Endothelial cell of umbilical vein (primary cell): Measurements from ENCODE around the gene BTLA.

Experiments
- CTCF ChIP-seq, 2 donors: IDR thresholded peaks; 1 replicate in 1 of 2; 2 replicates in 1 of 2; pipeline ENCODE4 v1.5.1; 2011; ENCODE audit warnings: low read length in 2 of 2, mild to moderate bottlenecking in 2 of 2, moderate library complexity in 2 of 2, control low read depth in 1 of 2, inconsistent platforms in 1 of 2, low read depth in 1 of 2; ENCODE audit not compliant: insufficient read depth in 1 of 2; ENCODE audit errors: extremely low read depth in 1 of 2
- GATA2 ChIP-seq: IDR thresholded peaks from 2 replicates; pipeline ENCODE4 v1.7.0; 2011; ENCODE audit warnings: low read depth, mild to moderate bottlenecking, moderate library complexity, mixed read lengths, low read length; ENCODE audit not compliant: insufficient read length, insufficient read depth
- JUN ChIP-seq: IDR thresholded peaks from 2 replicates; pipeline ENCODE4 v1.6.1; 2011; ENCODE audit warnings: borderline replicate concordance, low read depth; ENCODE audit not compliant: insufficient read length, insufficient read depth
- POLR2A ChIP-seq: IDR thresholded peaks from 2 replicates; pipeline ENCODE4 v1.6.1; 2012; ENCODE audit warnings: low read depth, mild to moderate bottlenecking, control low read depth, low read length
- POLR2AphosphoS5 ChIP-seq: IDR thresholded peaks from 2 replicates; pipeline ENCODE4 v1.6.1; 2012; ENCODE audit warnings: low read depth, mild to moderate bottlenecking, control low read depth, low read length, moderate library complexity; ENCODE audit not compliant: insufficient read depth

- no peak for TF ChIP-seq JUN
- no peak for TF ChIP-seq POLR2A
- TF ChIP-seq POLR2AphosphoS5 = no peak
- no peak for TF ChIP-seq CTCF (IDR thresholded peaks at IDR 0.05; ENCODE audit: extremely low read depth in 1 of 2, insufficient read depth in 1 of 2, low read depth in 1 of 2, low read length in 2 of 2)
- no peak for TF ChIP-seq GATA2
Measured at GRCh38 chr3:112469671-112470070, 29.6 kb downstream of the BTLA start.
